GM21528 (cell line): Measurements from ENCODE around the gene INTS3.
A peak's percentile ranks its signal among the peaks of the same experiment; 100 is the strongest.

Experiments
- ATAC-seq: cut with Tn5 transposase; IDR thresholded peaks from one replicate; pipeline ENCODE4 v1.9.1; 2021; ENCODE audit warnings: mild to moderate bottlenecking, moderate library complexity; ENCODE audit not compliant: unreplicated experiment, low FRiP score

INTS3 gene, protein sequence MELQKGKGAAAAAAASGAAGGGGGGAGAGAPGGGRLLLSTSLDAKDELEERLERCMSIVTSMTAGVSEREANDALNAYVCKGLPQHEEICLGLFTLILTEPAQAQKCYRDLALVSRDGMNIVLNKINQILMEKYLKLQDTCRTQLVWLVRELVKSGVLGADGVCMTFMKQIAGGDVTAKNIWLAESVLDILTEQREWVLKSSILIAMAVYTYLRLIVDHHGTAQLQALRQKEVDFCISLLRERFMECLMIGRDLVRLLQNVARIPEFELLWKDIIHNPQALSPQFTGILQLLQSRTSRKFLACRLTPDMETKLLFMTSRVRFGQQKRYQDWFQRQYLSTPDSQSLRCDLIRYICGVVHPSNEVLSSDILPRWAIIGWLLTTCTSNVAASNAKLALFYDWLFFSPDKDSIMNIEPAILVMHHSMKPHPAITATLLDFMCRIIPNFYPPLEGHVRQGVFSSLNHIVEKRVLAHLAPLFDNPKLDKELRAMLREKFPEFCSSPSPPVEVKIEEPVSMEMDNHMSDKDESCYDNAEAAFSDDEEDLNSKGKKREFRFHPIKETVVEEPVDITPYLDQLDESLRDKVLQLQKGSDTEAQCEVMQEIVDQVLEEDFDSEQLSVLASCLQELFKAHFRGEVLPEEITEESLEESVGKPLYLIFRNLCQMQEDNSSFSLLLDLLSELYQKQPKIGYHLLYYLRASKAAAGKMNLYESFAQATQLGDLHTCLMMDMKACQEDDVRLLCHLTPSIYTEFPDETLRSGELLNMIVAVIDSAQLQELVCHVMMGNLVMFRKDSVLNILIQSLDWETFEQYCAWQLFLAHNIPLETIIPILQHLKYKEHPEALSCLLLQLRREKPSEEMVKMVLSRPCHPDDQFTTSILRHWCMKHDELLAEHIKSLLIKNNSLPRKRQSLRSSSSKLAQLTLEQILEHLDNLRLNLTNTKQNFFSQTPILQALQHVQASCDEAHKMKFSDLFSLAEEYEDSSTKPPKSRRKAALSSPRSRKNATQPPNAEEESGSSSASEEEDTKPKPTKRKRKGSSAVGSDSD

DNA sequence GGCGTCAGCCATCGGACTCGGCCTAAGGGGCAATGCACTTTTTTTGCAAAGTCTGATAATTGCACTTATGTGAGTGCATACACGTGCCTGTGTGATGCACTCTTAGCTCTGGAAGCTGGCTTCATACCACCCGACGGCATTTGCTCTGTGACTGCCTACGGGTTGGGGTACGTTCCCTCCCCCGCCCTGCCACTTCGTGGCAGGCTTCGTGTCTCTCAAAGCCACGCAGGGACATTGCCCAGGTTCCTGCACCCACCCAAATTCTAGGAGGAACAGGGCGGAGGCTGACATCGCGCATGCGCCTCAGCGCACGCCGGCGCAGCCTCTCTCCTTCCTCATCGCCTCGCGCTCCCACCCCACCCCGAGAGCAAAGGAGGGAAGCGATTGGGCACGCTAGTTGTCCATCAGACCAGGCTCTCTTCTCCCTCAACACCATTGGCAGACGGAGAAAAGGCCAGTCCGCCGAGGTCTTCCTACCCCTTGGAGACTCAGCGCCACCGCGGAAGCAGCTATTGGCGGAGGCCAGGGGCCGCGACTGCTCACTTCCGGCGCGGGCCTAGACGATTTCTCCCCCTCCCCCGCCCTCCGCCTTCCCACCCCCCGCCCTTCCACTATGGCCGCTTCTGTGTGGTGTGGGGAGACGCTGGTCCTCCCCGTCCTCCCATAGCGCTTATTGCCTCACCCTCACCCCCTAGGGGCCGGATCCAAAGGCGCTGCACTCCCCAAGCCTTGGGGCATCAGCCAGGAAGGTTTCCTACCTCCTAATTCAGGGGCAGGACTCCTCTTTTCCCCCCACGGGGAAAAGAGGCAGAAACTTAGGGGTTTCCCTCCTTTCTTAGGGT is at the start of gene INTS3:
TSS of gene INTS3 (plus strand) at position 588 of the 842 bp plus-strand sequence. CDS start 585 bp downstream, outside the sequence.
- peak; percentile 96 for ATAC-seq

DNA sequence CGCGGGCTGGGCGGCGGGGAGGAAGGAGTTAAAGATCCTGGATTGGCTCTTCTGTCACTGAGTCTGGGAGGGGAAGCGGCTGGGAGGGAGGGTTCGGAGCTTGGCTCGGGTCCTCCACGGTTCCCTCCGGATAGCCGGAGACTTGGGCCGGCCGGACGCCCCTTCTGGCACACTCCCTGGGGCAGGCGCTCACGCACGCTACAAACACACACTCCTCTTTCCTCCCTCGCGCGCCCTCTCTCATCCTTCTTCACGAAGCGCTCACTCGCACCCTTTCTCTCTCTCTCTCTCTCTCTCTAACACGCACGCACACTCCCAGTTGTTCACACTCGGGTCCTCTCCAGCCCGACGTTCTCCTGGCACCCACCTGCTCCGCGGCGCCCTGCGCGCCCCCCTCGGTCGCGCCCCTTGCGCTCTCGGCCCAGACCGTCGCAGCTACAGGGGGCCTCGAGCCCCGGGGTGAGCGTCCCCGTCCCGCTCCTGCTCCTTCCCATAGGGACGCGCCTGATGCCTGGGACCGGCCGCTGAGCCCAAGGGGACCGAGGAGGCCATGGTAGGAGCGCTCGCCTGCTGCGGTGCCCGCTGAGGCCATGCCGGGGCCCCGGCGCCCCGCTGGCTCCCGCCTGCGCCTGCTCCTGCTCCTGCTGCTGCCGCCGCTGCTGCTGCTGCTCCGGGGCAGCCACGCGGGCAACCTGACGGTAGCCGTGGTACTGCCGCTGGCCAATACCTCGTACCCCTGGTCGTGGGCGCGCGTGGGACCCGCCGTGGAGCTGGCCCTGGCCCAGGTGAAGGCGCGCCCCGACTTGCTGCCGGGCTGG is 49.1 kb upstream of the INTS3 start, which contains the start of gene NPR1:
TSS of gene NPR1 (plus strand) at position 170 of the 818 bp plus-strand sequence. CDS start at position 591, 421 bp downstream.
- ATAC-seq, result no peak

DNA sequence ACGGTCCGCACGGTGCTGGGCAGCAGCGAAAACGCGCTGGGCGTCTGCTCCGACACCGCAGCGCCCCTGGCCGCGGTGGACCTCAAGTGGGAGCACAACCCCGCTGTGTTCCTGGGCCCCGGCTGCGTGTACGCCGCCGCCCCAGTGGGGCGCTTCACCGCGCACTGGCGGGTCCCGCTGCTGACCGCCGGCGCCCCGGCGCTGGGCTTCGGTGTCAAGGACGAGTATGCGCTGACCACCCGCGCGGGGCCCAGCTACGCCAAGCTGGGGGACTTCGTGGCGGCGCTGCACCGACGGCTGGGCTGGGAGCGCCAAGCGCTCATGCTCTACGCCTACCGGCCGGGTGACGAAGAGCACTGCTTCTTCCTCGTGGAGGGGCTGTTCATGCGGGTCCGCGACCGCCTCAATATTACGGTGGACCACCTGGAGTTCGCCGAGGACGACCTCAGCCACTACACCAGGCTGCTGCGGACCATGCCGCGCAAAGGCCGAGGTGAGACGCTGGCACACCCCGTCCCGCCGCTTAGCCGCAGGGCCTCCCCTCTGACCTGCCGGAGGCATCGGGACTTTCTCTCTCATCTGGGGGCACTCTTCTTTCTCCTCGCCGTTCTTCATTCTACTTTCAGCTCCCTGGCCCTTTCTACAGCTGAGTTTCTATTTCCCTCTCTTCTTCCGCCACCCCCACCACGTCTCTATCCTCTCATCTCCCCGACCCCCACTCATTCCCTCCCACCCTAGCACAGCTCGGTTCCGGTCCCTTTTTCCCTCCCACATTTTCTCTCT is 48.3 kb upstream of the INTS3 start:
- ATAC-seq, result no peak

DNA sequence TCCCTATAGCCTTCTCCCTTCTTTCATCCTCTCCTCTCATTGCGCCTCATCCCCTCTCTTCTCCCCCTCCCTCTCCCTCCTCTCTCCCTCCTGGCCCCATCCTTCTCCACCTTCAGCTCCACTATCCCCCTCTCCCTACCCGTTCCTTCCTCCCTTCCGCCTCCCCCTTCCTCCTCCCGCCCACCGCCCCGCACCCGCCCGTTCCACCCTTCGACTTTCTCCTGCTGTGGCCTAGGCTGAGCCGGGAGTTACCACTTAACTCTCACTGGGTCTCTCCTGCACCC is 47.8 kb upstream of the INTS3 start:
- ATAC-seq, result no peak

DNA sequence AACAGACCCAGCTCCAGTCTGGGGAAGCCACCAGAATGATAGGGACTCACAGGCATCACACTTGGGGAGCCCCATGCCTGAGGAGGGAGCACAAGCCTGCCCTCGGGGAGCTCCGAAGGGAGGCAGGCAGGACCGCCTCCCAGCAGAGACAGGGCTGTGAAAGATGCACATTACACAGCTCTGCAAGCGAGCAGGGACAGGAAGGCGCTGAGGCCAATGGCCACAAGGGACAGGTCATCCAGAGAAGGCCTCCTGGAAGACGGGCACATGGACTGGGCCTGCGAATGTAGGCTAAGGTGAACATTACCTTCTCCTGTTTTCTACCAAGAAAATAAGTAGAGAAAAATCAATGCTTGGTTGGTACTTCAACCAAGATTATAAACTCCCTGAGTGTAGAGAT is 45.1 kb upstream of the INTS3 start:
- no peak for ATAC-seq

DNA sequence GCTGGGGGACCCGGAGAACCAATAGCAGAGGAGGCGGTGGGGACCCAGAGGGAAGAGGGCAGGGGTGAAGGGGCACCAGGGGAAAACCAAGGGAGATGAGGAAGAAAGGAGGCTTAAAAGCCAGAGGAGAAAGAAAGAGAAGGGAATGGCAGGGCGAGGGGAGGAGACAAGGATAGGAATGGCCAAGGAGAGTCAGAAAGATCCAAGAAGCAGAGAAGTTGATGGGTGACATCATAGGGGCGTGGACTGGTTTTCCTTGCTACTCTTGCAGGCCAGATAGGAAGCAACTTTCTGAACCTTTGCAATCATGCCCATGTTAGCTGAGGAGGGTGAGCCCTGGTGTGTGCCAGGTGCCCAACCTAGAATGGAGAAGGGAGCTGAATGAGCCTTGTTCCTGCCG is 44.0 kb upstream of the INTS3 start:
- no peak for ATAC-seq

DNA sequence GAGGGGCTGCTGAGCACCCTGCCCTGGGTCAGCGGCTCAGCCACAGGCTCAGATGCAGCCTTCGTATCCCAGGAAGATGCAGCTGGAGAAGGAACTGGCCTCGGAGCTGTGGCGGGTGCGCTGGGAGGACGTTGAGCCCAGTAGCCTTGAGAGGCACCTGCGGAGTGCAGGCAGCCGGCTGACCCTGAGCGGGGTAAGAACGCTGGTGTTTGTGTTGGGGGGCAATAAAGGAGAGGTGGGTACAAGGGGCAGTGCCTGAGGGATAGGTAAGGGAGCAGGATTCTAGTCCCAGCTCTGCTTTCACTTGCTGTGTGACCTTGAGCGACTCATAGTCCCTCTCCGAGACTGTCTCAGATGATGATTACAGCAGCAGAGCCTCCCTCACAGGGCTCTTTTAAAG is 43.0 kb upstream of the INTS3 start:
- ATAC-seq, result no peak

DNA sequence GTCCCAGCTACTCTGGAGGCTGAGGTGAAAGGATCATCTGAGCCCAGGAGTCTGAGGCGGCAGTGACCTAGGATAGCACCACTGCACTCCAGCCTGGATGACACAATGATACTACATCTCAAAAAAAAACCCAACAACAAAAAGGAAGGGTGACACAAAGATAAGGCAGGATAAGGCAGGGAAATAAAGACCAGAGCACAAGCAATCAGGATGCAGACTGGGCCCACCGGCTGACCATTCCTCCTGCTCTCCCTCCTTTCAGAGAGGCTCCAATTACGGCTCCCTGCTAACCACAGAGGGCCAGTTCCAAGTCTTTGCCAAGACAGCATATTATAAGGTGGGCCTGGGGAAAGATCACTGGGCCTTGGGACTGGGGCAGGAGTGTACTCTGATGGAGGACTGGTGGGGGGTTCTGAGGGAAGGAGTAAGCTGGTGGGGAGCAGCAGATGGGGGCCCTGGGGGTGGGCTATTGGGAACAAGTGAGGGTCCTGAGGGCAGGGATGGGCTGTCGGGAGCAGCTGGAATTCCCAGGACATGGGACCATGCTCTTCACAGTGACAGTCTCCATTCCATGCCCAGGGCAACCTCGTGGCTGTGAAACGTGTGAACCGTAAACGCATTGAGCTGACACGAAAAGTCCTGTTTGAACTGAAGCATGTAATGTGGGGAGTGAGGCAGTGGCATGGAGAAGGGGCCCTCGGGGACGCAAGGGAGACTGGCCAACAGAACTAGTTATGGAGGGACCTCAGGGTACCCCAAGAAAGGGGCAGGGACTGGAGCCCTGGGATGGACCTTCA is 42.1 kb upstream of the INTS3 start:
- ATAC-seq, result no peak

DNA sequence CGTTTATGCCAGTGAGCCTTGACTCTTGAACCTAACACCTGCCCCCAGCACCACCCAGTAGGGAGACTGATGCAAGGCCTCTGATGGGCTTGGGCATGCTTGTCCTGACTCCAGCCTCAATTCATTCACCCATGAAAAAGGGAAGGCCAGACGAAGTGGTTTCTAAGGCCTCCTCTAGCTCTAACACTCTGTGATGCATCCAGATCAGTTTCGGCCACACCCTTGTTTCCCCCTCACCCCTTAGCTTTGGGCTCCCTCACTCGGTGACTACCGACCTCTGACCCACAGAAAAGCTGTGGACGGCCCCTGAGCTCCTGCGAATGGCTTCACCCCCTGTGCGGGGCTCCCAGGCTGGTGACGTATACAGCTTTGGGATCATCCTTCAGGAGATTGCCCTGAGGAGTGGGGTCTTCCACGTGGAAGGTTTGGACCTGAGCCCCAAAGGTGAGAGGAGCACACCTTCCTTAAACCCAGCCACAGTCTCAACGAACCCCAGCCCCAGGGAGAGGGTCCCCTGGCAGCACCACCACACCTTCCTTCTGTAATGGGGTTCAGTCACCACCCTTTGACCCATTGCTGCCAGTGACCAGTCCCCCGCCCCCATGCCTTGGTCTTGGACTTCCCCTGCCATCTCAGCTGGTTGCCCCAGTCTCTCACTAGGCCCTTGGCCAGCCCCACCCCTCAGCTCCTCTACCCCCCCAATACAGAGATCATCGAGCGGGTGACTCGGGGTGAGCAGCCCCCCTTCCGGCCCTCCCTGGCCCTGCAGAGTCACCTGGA is 40.3 kb upstream of the INTS3 start:
- no peak for ATAC-seq

DNA sequence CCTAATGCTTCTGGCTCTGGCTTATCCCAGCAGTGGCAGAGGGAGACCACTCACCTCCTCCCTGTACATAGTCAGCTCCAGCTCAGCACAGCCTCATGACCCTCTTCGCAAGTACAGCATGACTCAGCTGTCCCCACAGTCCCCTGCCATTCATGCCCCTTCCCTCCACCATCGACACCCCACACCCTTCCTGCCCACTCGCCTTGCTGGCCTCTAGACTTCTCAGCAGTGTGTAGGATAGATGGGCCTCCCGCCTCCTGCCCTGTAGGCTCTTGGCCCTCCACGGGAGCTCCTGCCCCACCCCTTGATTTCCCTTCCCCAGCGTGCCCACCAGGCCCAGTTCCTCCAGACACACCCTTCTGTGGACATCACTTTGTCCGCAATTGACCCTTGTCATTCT is 39.6 kb upstream of the INTS3 start:
- no peak for ATAC-seq

DNA sequence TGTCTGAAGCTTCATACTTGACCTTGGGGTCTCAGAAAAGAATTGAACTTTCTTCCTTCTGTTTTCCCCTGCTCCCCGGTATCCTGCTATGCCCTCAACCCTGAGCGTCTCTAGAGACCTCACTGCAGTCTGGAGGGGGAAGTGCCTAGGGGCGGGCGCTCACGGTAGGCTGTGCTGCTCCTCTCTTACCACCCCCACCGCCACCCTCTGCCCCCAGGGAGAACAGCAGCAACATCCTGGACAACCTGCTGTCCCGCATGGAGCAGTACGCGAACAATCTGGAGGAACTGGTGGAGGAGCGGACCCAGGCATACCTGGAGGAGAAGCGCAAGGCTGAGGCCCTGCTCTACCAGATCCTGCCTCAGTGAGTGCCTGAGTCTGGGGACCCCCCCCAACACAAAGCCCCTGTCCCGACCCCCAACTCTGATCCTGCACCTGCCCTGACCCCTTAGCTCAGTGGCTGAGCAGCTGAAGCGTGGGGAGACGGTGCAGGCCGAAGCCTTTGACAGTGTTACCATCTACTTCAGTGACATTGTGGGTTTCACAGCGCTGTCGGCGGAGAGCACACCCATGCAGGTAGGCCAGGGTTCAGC is 39.0 kb upstream of the INTS3 start:
- no peak for ATAC-seq

DNA sequence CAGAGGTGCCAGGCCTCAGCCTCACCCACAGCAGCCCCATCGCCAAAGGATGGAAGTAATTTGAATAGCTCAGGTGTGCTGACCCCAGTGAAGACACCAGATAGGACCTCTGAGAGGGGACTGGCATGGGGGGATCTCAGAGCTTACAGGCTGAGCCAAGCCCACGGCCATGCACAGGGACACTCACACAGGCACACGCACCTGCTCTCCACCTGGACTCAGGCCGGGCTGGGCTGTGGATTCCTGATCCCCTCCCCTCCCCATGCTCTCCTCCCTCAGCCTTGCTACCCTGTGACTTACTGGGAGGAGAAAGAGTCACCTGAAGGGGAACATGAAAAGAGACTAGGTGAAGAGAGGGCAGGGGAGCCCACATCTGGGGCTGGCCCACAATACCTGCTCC is 34.4 kb upstream of the INTS3 start:
- no peak for ATAC-seq

DNA sequence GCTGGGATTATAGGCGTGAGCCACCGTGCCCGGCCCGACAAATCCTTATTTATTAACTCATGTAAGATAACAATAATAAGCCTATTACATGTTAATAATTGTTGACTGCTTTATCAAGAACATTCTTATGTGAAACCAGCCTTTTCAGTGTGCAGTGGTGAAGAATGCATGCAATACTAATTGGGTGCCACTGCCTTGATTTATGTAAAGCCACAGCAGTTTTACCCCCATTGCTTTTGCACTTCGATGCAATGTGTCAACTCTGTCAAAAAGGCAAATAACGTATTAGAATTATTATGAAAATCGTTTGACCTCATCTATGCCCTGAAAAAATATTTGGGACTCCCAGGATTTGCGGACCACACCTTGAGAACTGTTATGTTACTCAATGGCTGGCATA is 31.1 kb upstream of the INTS3 start:
- ATAC-seq, result no peak

DNA sequence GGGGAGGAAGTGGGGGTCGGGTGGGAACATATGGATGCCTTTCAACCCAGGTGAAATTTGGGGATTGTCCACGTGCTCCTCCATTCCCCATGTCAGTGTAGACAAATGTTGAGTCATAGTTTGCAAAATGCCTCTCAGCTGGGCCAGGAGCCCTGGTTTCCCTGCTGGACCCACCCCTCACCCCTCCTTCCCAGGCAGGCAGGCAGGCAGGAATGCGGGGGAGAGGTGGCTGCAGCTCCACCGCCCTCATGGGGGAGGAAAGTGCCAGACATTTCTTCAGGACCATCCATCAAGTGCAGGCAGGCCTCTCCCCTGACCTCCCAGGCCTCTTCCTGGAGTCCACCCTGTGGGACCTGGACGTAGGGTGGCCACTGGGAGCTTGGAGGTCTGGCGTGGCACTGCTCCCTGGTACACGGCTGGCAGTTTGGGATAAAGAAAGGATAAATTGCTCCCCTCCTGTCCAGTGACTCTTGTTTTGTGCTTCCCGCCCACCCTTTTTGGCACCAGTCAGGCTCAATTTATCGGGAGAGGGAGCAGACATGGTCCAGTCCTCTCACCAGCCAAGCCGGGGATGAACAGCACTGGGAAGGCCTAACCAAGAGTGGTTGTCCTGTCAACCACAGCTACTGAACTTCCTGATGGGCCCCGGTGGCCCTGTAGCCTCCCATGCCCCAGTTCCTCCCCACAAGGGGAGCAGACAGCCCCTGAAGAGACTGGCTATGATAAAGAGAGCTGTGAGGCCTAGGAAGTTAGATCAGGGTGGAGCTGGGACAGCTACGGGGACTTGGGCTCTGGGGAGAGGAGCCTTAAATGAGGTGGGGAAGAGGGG is 30.4 kb upstream of the INTS3 start:
- ATAC-seq, result no peak

DNA sequence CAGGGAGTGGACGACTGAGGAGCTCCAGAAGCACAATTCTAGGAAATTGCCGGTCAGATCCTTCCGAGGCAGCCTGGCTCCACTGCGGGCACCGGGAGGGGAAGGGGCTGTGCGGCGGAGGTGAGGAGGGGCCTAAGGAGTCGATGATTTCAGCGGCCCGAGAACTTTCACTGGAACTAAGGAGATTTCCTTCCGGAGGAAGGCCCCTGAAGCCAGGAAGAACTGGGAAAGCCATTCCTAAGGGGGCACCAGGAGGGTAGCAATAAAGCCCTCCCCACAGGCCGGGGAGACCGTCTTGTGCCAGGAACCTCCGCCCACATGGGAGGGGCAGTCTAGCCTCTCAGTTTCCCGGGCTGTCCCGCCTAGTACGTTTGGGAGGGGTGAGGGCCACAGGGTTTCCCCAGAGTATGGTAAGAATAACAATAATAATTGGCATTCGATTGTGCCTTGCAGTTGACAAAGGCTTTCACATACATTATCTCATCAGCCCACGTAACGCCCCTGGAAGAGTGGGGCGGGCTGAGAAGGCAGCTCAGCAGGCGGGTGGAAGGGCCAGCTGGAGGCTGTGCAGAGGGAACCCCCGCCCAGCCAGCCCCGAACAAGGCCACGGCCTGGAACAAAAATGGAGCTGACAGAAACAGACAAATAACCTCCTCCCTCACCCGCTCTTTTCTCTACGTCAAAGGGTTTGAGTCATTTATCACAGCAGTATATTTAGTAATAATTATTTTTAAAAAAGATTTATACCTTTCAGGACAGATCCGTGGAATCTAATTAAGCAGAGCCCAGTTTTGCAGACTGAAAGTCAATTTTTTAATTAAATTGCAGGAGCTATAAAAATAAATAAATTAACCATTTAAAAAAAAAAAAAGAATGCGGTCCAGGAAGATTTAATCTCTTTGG is 29.6 kb upstream of the INTS3 start:
- no peak for ATAC-seq
